GM23338 (cell line): ENCODE measurements around the gene SLC66A1. TPM values are rescaled to one million over a fixed set of nuclear protein-coding genes. Genes with fewer than 3 reads are reported as not detected.

Experiments used
- ATAC-seq: fragments of 200-7000 bp; cut with Tn5 transposase; 3 replicates; pipeline ENCODE4 v1.9.1; 2020
- DNase-seq: peaks from one replicate; pipeline ENCODE4 v3.0.0-alpha.2; 2015; ENCODE audit warnings: low spot score
- H2AFZ ChIP-seq: fragments of 200-600 bp; sonication (generic); 2 replicates; pipeline ENCODE4 v1.8.0; 2016; ENCODE audit warnings: antibody characterized with exemption, mild to moderate bottlenecking, moderate library complexity
- H3F3A ChIP-seq: fragments of 200-600 bp; sonication (generic); replicated peaks from 2 replicates; pipeline ENCODE4 v1.8.0; 2017; ENCODE audit warnings: antibody characterized with exemption, mixed run types, low read depth
- H3K27ac ChIP-seq: fragments of 200-600 bp; sonication (generic); 2 replicates; pipeline ENCODE4 v1.6.1; 2016; ENCODE audit warnings: low read depth
- H3K27me3 ChIP-seq: fragments of 200-600 bp; sonication (generic); 2 replicates; pipeline ENCODE4 v1.8.0; 2016; ENCODE audit warnings: mild to moderate bottlenecking, mixed run types, moderate library complexity; ENCODE audit not compliant: insufficient read depth
- H3K36me3 ChIP-seq: fragments of 200-600 bp; sonication (generic); 2 replicates; pipeline ENCODE4 v1.8.0; 2016; ENCODE audit warnings: mild to moderate bottlenecking; ENCODE audit not compliant: insufficient read depth
- H3K4me1 ChIP-seq: fragments of 200-600 bp; sonication (generic); 2 replicates; pipeline ENCODE4 v1.8.0; 2016; ENCODE audit warnings: mild to moderate bottlenecking, moderate library complexity; ENCODE audit not compliant: insufficient read depth
- H3K4me2 ChIP-seq: fragments of 200-600 bp; sonication (generic); 2 replicates; pipeline ENCODE4 v1.7.1; 2017; ENCODE audit warnings: mixed run types
- H3K4me3 ChIP-seq: fragments of 200-600 bp; sonication (generic); 2 replicates; pipeline ENCODE4 v1.6.1; 2016; ENCODE audit warnings: mixed run types
- H3K79me2 ChIP-seq: fragments of 200-600 bp; sonication (generic); replicated peaks from 2 replicates; pipeline ENCODE4 v1.8.0; 2017; ENCODE audit warnings: mild to moderate bottlenecking; ENCODE audit not compliant: insufficient read depth
- H3K9me2 ChIP-seq: fragments of 200-600 bp; sonication (generic); 2 replicates; pipeline ENCODE4 v1.8.0; 2017; ENCODE audit not compliant: insufficient read depth
- H4K20me1 ChIP-seq: fragments of 200-600 bp; sonication (generic); replicated peaks from 2 replicates; pipeline ENCODE4 v1.8.0; 2017; ENCODE audit warnings: mild to moderate bottlenecking; ENCODE audit not compliant: insufficient read depth
- H3K27ac Mint-ChIP-seq: 2 replicates; pipeline ENCODE4 v1.8.0; 2020; ENCODE audit warnings: inconsistent platforms, mild to moderate bottlenecking, moderate library complexity, mixed read lengths
- H3K27me3 Mint-ChIP-seq: 3 replicates; pipeline ENCODE4 v1.8.0; 2022; ENCODE audit warnings: low read depth, mild to moderate bottlenecking, moderate library complexity, mixed read lengths, inconsistent platforms; ENCODE audit not compliant: insufficient read depth, poor library complexity
- H3K36me3 Mint-ChIP-seq: 3 replicates; pipeline ENCODE4 v1.8.0; 2021; ENCODE audit warnings: low read depth, mild to moderate bottlenecking, inconsistent platforms, moderate library complexity, mixed read lengths
- H3K4me1 Mint-ChIP-seq: 3 replicates; pipeline ENCODE4 v1.8.0; 2020; ENCODE audit warnings: mild to moderate bottlenecking, inconsistent platforms, mixed read lengths
- H3K4me3 Mint-ChIP-seq: 3 replicates; pipeline ENCODE4 v1.8.0; 2021; ENCODE audit warnings: moderate library complexity, mild to moderate bottlenecking, inconsistent platforms, mixed read lengths
- H3K9me3 Mint-ChIP-seq: 3 replicates; pipeline ENCODE4 v1.8.0; 2020; ENCODE audit warnings: moderate library complexity, mild to moderate bottlenecking, inconsistent platforms, mixed read lengths
- CREB1 ChIP-seq: fragments of 250-450 bp; sonication (Bioruptor Pico); IDR thresholded peaks from 2 replicates; pipeline ENCODE4 v1.5.0; 2020; ENCODE audit warnings: low read depth, mild to moderate bottlenecking, moderate library complexity
- EZH2 ChIP-seq: fragments of 200-600 bp; sonication (generic); IDR thresholded peaks from one replicate; pipeline ENCODE4 v1.8.0; 2017; ENCODE audit warnings: antibody characterized with exemption, mild to moderate bottlenecking, low read depth; ENCODE audit not compliant: unreplicated experiment
- EZH2phosphoT487 ChIP-seq: fragments of 200-600 bp; sonication (generic); IDR thresholded peaks from one replicate; pipeline ENCODE4 v1.8.1; 2018; ENCODE audit warnings: antibody characterized with exemption; ENCODE audit not compliant: unreplicated experiment
- JUNB ChIP-seq: IDR thresholded peaks from one replicate; pipeline ENCODE4 v1.6.1; 2016; ENCODE audit warnings: antibody characterized with exemption; ENCODE audit not compliant: unreplicated experiment
- POLR2AphosphoS5 ChIP-seq: IDR thresholded peaks from 2 replicates; pipeline ENCODE4 v1.6.1; 2016; ENCODE audit warnings: antibody characterized with exemption, low read depth
- STAT1 ChIP-seq: IDR thresholded peaks from one replicate; pipeline ENCODE4 v1.6.1; 2016; ENCODE audit warnings: antibody characterized with exemption; ENCODE audit not compliant: unreplicated experiment
- ZNF114 ChIP-seq: fragments of 250-450 bp; sonication (Bioruptor Pico); IDR thresholded peaks from 2 replicates; pipeline ENCODE4 v1.5.0; 2020; ENCODE audit warnings: mild to moderate bottlenecking, moderate library complexity
- ZNF331 ChIP-seq: fragments of 250-450 bp; sonication (Bioruptor Pico); IDR thresholded peaks from 2 replicates; pipeline ENCODE4 v1.5.0; 2020; ENCODE audit warnings: low read depth, mild to moderate bottlenecking, moderate library complexity
- ZNF462 ChIP-seq: fragments of 250-450 bp; sonication (Bioruptor Pico); IDR thresholded peaks from 2 replicates; pipeline ENCODE4 v1.5.0; 2020; ENCODE audit warnings: mild to moderate bottlenecking, moderate library complexity
- polyA plus RNA-seq: library from polyadenylated mRNA; unstranded; fragments of >200 nt; fragmentation: Nextera tagmentation; extraction: Ambion mirVana; gene quantifications from 2 replicates; pipeline ENCODE4 v1.2.1, GENCODE V29; 2016
- total RNA-seq: library from RNA; depleted of rRNA; stranded (reverse); fragments of >200 nt; shearing (Covaris generic); gene quantifications from 2 replicates; pipeline ENCODE4 v1.2.3, GENCODE V29; 2014
- TF ChIP-seq, protein P1 (sequence below): IDR thresholded peaks from 2 replicates; pipeline ENCODE4 v1.6.1; 2016; ENCODE audit warnings: antibody characterized with exemption
- TF ChIP-seq, protein P2 (sequence below), 2 experiments: fragments of 200-600 bp in 1 of 2; sonication (generic) in 1 of 2; conservative IDR thresholded peaks; 2 replicates each; pipeline versions ENCODE4 v1.5.1 to v1.6.1; 2016 to 2017; ENCODE audit warnings: antibody characterized with exemption in 2 of 2, low read depth in 2 of 2, mild to moderate bottlenecking in 2 of 2, moderate library complexity in 1 of 2

The SLC66A1 gene
- total and polyA plus RNA-seq, 2 experiments from 2014 or later: 6.9 to 19.7 TPM

DNA sequence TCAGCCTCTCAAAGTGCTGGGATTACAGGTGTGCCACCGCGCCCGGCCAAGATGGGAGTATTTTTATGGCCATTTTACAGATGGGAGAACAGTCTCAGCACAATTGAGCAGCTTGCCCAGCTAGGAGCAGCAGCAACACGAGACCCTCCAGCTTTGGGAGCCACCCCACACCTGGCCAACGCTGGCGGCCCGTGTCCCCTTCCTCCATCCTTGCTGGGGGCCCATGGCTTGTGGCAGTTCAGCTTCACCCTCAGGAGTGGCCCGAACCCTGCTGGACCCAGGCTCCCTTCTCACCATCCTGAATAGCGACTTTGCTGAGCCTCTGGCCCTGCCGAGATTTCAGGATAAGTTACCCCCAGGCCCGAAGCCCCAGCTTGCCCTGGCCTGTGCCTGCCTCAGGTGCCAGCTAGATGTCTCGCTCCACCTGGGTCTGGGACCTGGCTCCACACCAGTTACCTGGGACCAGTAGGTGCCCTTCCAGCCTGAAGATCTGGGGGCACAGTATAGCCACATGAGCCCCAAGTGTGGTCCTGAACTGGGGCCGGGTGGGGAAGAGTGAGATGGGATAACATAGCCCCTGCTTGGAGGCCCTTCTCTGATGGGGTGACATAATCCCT, 19.2 kb downstream of the SLC66A1 start:
- Histone ChIP-seq H3K4me2 (no peak overlapping the region), H3K27ac (no peak overlapping the region), H4K20me1 (no peaks in the 10 kb centered on the region; the same call in 1 of the 2 replicates), H3K36me3 (no peaks in the 10 kb centered on the region), H3K27me3 (no peaks in the 10 kb centered on the region), H3K4me3 (no peak overlapping the region), H3K4me1 (no peaks in the 10 kb centered on the region), H3K79me2 (no peaks in the 10 kb centered on the region), H3K9me2 (no peaks in the 10 kb centered on the region), H3F3A (no peaks in the 10 kb centered on the region), H2AFZ (no peak overlapping the region)
- H3K27me3 Mint-ChIP-seq: peaks cover 13% of the 10 kb centered on the region
- ATAC-seq (no peak), DNase-seq (no peak)
- H3K4me1 Mint-ChIP-seq: no peaks in the 10 kb centered on the region
- TF ChIP-seq, protein P1, sequence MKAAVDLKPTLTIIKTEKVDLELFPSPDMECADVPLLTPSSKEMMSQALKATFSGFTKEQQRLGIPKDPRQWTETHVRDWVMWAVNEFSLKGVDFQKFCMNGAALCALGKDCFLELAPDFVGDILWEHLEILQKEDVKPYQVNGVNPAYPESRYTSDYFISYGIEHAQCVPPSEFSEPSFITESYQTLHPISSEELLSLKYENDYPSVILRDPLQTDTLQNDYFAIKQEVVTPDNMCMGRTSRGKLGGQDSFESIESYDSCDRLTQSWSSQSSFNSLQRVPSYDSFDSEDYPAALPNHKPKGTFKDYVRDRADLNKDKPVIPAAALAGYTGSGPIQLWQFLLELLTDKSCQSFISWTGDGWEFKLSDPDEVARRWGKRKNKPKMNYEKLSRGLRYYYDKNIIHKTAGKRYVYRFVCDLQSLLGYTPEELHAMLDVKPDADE: no peak
- TF ChIP-seq JUNB (no peak), ZNF462 (CRISPR knock-in tag) (no peak), ZNF331 (CRISPR knock-in tag) (no peak), EZH2phosphoT487 (no peak), ZNF114 (CRISPR knock-in tag) (no peak), POLR2AphosphoS5 (no peak), EZH2 (no peak), STAT1 (no peak), CREB1 (CRISPR knock-in tag) (no peak)
- TF ChIP-seq, protein P2, sequence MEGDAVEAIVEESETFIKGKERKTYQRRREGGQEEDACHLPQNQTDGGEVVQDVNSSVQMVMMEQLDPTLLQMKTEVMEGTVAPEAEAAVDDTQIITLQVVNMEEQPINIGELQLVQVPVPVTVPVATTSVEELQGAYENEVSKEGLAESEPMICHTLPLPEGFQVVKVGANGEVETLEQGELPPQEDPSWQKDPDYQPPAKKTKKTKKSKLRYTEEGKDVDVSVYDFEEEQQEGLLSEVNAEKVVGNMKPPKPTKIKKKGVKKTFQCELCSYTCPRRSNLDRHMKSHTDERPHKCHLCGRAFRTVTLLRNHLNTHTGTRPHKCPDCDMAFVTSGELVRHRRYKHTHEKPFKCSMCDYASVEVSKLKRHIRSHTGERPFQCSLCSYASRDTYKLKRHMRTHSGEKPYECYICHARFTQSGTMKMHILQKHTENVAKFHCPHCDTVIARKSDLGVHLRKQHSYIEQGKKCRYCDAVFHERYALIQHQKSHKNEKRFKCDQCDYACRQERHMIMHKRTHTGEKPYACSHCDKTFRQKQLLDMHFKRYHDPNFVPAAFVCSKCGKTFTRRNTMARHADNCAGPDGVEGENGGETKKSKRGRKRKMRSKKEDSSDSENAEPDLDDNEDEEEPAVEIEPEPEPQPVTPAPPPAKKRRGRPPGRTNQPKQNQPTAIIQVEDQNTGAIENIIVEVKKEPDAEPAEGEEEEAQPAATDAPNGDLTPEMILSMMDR (conservative IDR thresholded peaks at IDR 0.05; ENCODE audit: low read depth in 2 of 2): no peak
- H3K4me3 Mint-ChIP-seq: no peak overlapping the region
- peaks cover 7% of the 10 kb centered on the region for H3K36me3 Mint-ChIP-seq
- no peak overlapping the region for H3K27ac Mint-ChIP-seq
- no peaks in the 10 kb centered on the region for H3K9me3 Mint-ChIP-seq
